K562 (cell line): Measurements from ENCODE around the gene ERI2. TPM values are rescaled to one million over a fixed set of nuclear protein-coding genes. Genes with fewer than 3 reads are reported as not detected.

Experiments used
- CAMTA2 ChIP-seq: fragments of 250-450 bp; sonication (Bioruptor Pico); conservative IDR thresholded peaks from 2 replicates; pipeline ENCODE4 v1.5.1; 2022
- KDM5B ChIP-seq: fragments of 200-600 bp; sonication (generic); IDR thresholded peaks from 2 replicates; pipeline ENCODE4 v1.6.1; 2012; ENCODE audit warnings: low read depth, mild to moderate bottlenecking, moderate library complexity, low read length, control low read depth, inconsistent platforms; ENCODE audit not compliant: insufficient replicate concordance
- KHSRP ChIP-seq: fragments of 450-650 bp; IDR thresholded peaks from 2 replicates; pipeline ENCODE4 v1.6.1; 2017
- PHB2 ChIP-seq: fragments of 450-650 bp; IDR thresholded peaks from 2 replicates; pipeline ENCODE4 v1.6.1; 2017; ENCODE audit warnings: low read depth
- PHF20 ChIP-seq: fragments of 450-650 bp; IDR thresholded peaks from 2 replicates; pipeline ENCODE4 v1.6.1; 2018; ENCODE audit not compliant: partially characterized antibody
- POLR3G ChIP-seq: IDR thresholded peaks from 2 replicates; pipeline ENCODE4 v1.6.1; 2011; ENCODE audit not compliant: insufficient read length, insufficient replicate concordance; ENCODE audit errors: extremely low read depth
- XRCC4 ChIP-seq: IDR thresholded peaks from one replicate; pipeline ENCODE4 v1.6.1; 2011; ENCODE audit not compliant: insufficient read depth, insufficient read length; ENCODE audit errors: extremely low read depth
- ZNF224 ChIP-seq: sonication (generic); formaldehyde crosslinking; IDR thresholded peaks from 2 replicates; pipeline ENCODE4 v1.8.0; 2022; ENCODE audit warnings: mild to moderate bottlenecking, missing genetic modification reagents
- ZNF696 ChIP-seq: fragments of 250-450 bp; sonication (Bioruptor Pico); conservative IDR thresholded peaks from 2 replicates; pipeline ENCODE4 v1.4.0; 2020; ENCODE audit warnings: mild to moderate bottlenecking, moderate library complexity
- polyA plus RNA-seq, 8 experiments: library from polyadenylated mRNA; depleted of rRNA in 4 of 8; stranded (reverse) in 5 of 8; unstranded in 3 of 8; fragments of >200 nt; fragmentation: Nextera tagmentation in 2 of 8; fragmentation: Illumina TruSeq in 1 of 8; extraction: Ambion mirVana in 2 of 8; extraction: Trizol in 1 of 8; gene quantifications; 2 replicates each; pipeline versions ENCODE4 v1.2.1 to v1.2.3, GENCODE V29; 2011 to 2014; ENCODE audit warnings: inconsistent platforms in 1 of 8, missing spikeins in 1 of 8
- total RNA-seq, 7 experiments: library from RNA; depleted of rRNA in 6 of 7; stranded (reverse); fragments of >200 nt in 6 of 7; fragmentation: Illumina TruSeq in 2 of 7; extraction: Trizol in 2 of 7; gene quantifications; 2 replicates each; pipeline versions ENCODE4 v1.2.1 to v1.2.3, GENCODE V29; 2011 to 2021; ENCODE audit warnings: low replicate concordance in 1 of 7
- TF ChIP-seq, protein P1 (sequence below): sonication (generic); formaldehyde crosslinking; IDR thresholded peaks from 2 replicates; pipeline ENCODE4 v1.4.0; 2020; ENCODE audit warnings: mild to moderate bottlenecking, missing genetic modification reagents
- TF ChIP-seq, protein P2 (sequence below): fragments of 450-650 bp; IDR thresholded peaks from one replicate; pipeline ENCODE4 v1.6.1; 2018; ENCODE audit warnings: mild to moderate bottlenecking, moderate library complexity; ENCODE audit not compliant: partially characterized antibody
- TF ChIP-seq, protein P3 (sequence below): fragments of 450-650 bp; formaldehyde crosslinking; IDR thresholded peaks from 2 replicates; pipeline ENCODE4 v1.4.0; 2020; ENCODE audit warnings: mild to moderate bottlenecking, moderate library complexity

Gene ERI2
- total and polyA plus RNA-seq, 9 of the 15 experiments (the other 6 are each of a cell fraction or from before 2014, with no cell fraction given): 23.3 to 57.0 (median 48.1) TPM

DNA sequence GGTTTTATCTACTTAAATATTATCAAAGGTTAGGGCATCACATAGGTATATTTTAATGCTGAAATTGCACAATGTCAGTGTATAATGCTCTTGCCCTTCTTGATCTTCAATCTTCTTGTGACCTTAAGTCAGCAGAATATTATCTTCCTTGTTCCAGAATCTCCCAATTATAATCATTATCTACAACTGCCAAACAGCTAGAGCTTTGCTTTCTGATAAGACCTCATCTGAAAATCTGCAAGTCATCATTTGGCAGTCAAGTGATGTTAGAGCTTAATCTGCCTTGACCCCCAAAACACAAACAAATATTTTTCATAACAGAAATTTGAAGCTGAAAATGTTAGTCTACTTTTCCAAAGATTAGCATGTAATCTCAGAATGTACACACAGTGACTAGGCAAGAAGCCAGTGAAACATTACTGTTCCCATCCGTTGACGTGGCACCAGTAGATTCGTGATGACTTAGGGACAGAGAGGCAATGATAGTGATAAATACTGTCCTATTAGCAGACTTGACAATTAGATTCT, 19.8 kb upstream of the ERI2 start (continued):
- no peak for TF ChIP-seq XRCC4
- no peak for TF ChIP-seq POLR3G
- no peak for TF ChIP-seq CAMTA2 (CRISPR knock-in tag)
- TF ChIP-seq ZNF696: no peak
- TF ChIP-seq ZNF224 (CRISPR knock-in tag): no peak
- TF ChIP-seq KHSRP: no peak; the same call in 1 of the 2 replicates
- TF ChIP-seq, protein P1, sequence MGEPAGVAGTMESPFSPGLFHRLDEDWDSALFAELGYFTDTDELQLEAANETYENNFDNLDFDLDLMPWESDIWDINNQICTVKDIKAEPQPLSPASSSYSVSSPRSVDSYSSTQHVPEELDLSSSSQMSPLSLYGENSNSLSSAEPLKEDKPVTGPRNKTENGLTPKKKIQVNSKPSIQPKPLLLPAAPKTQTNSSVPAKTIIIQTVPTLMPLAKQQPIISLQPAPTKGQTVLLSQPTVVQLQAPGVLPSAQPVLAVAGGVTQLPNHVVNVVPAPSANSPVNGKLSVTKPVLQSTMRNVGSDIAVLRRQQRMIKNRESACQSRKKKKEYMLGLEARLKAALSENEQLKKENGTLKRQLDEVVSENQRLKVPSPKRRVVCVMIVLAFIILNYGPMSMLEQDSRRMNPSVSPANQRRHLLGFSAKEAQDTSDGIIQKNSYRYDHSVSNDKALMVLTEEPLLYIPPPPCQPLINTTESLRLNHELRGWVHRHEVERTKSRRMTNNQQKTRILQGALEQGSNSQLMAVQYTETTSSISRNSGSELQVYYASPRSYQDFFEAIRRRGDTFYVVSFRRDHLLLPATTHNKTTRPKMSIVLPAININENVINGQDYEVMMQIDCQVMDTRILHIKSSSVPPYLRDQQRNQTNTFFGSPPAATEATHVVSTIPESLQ (CRISPR knock-in tag): no peak
- TF ChIP-seq PHF20: no peak
- TF ChIP-seq, protein P2, sequence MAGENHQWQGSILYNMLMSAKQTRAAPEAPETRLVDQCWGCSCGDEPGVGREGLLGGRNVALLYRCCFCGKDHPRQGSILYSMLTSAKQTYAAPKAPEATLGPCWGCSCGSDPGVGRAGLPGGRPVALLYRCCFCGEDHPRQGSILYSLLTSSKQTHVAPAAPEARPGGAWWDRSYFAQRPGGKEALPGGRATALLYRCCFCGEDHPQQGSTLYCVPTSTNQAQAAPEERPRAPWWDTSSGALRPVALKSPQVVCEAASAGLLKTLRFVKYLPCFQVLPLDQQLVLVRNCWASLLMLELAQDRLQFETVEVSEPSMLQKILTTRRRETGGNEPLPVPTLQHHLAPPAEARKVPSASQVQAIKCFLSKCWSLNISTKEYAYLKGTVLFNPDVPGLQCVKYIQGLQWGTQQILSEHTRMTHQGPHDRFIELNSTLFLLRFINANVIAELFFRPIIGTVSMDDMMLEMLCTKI: no peak
- TF ChIP-seq, protein P3, sequence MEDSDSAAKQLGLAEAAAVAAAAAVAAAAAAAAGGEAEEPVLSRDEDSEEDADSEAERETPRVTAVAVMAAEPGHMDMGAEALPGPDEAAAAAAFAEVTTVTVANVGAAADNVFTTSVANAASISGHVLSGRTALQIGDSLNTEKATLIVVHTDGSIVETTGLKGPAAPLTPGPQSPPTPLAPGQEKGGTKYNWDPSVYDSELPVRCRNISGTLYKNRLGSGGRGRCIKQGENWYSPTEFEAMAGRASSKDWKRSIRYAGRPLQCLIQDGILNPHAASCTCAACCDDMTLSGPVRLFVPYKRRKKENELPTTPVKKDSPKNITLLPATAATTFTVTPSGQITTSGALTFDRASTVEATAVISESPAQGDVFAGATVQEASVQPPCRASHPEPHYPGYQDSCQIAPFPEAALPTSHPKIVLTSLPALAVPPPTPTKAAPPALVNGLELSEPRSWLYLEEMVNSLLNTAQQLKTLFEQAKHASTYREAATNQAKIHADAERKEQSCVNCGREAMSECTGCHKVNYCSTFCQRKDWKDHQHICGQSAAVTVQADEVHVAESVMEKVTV (CRISPR knock-in tag): no peak
- TF ChIP-seq KDM5B: no peak
- no peak; the same call in 1 of the 2 replicates for TF ChIP-seq PHB2
